Body of pancreas (tissue), 4 donors: ENCODE data around the gene FER. TPM values are rescaled to one million over a fixed set of nuclear protein-coding genes. Genes with fewer than 3 reads are reported as not detected.
"Not testable (repeated sequence)": the region's sequence is repeated elsewhere in the genome, so short reads cannot be mapped to it uniquely, and the experiment has no call there.

Experiments
- ATAC-seq: fragments of 150-250 bp; one replicate; pipeline ENCODE4 v1.9.1; 2016
- DNase-seq, 4 donors: peaks; one replicate each; pipeline ENCODE4 v3.0.0-alpha.2; 2019
- H3K27ac ChIP-seq, 4 donors: fragments of 200-600 bp; sonication (generic); 1 replicate in 3 of 4; 2 replicates in 1 of 4; pipeline versions ENCODE4 v1.5.1 to v1.6.1; 2016 to 2019; ENCODE audit warnings: mild to moderate bottlenecking in 1 of 4, mixed read lengths in 1 of 4, moderate library complexity in 1 of 4
- H3K27me3 ChIP-seq, 2 donors: fragments of 200-600 bp; sonication (generic); one replicate each; pipeline ENCODE4 v1.6.0; 2016; ENCODE audit warnings: mild to moderate bottlenecking in 1 of 2
- H3K36me3 ChIP-seq, 2 donors: fragments of 200-600 bp; sonication (generic); replicated peaks in 1 of 2; 2 replicates each; pipeline ENCODE4 v1.5.1; 2016; ENCODE audit warnings: low read depth in 2 of 2; ENCODE audit not compliant: insufficient read depth in 1 of 2
- H3K4me1 ChIP-seq: fragments of 200-600 bp; sonication (generic); one replicate; pipeline ENCODE4 v1.6.0; 2016
- H3K4me3 ChIP-seq, 2 donors: fragments of 200-600 bp; sonication (generic); 1 replicate in 1 of 2; 2 replicates in 1 of 2; pipeline ENCODE4 v1.5.1; 2016 to 2019
- H3K9me3 ChIP-seq, 3 donors: fragments of 200-600 bp; sonication (generic); 1 replicate in 2 of 3; 2 replicates in 1 of 3; pipeline ENCODE4 v1.5.1; 2016
- POLR2A ChIP-seq, 3 donors: fragments of 450-650 bp; IDR thresholded peaks; one replicate each; pipeline ENCODE4 v1.6.1; 2016; ENCODE audit warnings: antibody characterized with exemption in 3 of 3, mild to moderate bottlenecking in 2 of 3
- WGBS, 2 donors: methylation state at CpG; one replicate each; pipeline ENCODE4 v1.1.5; 2017; 5-methylcytosine and 5-hydroxymethylcytosine counted together
- intact Hi-C: fragments of 100-400 bp; cut with DNase I; formaldehyde crosslinking; loops from one replicate; pipeline ENCODE4 v1.15.1; 2023
- total RNA-seq, 2 donors: library from RNA; depleted of rRNA; stranded (reverse); fragments of >200 nt; gene quantifications; one replicate each; pipeline ENCODE4 v1.1.0, GENCODE V29; 2016
- TF ChIP-seq, protein P1 (sequence below), 7 experiments: fragments of 450-650 bp in 4 of 7; fragments of 200-600 bp in 3 of 7; sonication (generic) in 3 of 7; IDR thresholded peaks; one replicate each; pipeline ENCODE4 v1.5.1; 2016 to 2019; ENCODE audit warnings: antibody characterized with exemption in 7 of 7

The FER gene
- total RNA-seq, 2 donors from 2014 or later, result 7.9 to 13.2 TPM

GRCh38 chr5:109041317-109041716 is 293.6 kb downstream of the FER start:
- Histone ChIP-seq H3K36me3 (no peaks in the 10 kb centered on the region), H3K9me3 (no peaks in the 10 kb centered on the region), H3K27ac (no peak overlapping the region), H3K27me3 (no peaks in the 10 kb centered on the region), H3K4me3 (no peak overlapping the region), H3K4me1 (no peaks in the 10 kb centered on the region)
- intact Hi-C loops, result no loop called here
- ATAC-seq, result no peak
- WGBS, 2 donors, result 83 to 87% methylated on average over 3 of the region's 3 CpGs
- TF ChIP-seq POLR2A (IDR thresholded peaks at IDR 0.05), result no peak
- TF ChIP-seq, protein P1, sequence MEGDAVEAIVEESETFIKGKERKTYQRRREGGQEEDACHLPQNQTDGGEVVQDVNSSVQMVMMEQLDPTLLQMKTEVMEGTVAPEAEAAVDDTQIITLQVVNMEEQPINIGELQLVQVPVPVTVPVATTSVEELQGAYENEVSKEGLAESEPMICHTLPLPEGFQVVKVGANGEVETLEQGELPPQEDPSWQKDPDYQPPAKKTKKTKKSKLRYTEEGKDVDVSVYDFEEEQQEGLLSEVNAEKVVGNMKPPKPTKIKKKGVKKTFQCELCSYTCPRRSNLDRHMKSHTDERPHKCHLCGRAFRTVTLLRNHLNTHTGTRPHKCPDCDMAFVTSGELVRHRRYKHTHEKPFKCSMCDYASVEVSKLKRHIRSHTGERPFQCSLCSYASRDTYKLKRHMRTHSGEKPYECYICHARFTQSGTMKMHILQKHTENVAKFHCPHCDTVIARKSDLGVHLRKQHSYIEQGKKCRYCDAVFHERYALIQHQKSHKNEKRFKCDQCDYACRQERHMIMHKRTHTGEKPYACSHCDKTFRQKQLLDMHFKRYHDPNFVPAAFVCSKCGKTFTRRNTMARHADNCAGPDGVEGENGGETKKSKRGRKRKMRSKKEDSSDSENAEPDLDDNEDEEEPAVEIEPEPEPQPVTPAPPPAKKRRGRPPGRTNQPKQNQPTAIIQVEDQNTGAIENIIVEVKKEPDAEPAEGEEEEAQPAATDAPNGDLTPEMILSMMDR (IDR thresholded peaks at IDR 0.05), result no peak
- DNase-seq, result no peak

- H3K27ac ChIP-seq, result no peak overlapping the region
- no peaks in the 10 kb centered on the region for H3K9me3 ChIP-seq
- no peaks in the 10 kb centered on the region for H3K4me1 ChIP-seq
- intact Hi-C loops, result no loop called here
- 53 to 63% methylated on average over 2 of the region's 2 CpGs for WGBS, 2 donors
- no peak for TF ChIP-seq POLR2A (IDR thresholded peaks at IDR 0.05)
- TF ChIP-seq, protein P1 (IDR thresholded peaks at IDR 0.05), result no peak
- H3K27me3 ChIP-seq, result no peaks in the 10 kb centered on the region
- DNase-seq (no peak), ATAC-seq (no peak)
- H3K4me3 ChIP-seq, result no peak overlapping the region
- H3K36me3 ChIP-seq, result no peaks in the 10 kb centered on the region
These were observed 298.0 kb downstream of the FER start for GRCh38 chr5:109045710-109046109.

- intact Hi-C loops, result no loop called here
- DNase-seq (no peak), ATAC-seq (no peak)
- 72 to 88% methylated on average over 1 of the region's 1 CpG for WGBS, 2 donors
- H3K9me3 ChIP-seq, result no peaks in the 10 kb centered on the region
- no peaks in the 10 kb centered on the region for H3K36me3 ChIP-seq
- no peak overlapping the region for H3K4me3 ChIP-seq
- TF ChIP-seq POLR2A (IDR thresholded peaks at IDR 0.05), result no peak
- TF ChIP-seq, protein P1 (IDR thresholded peaks at IDR 0.05), result no peak
- H3K27ac ChIP-seq, result no peak overlapping the region
- no peaks in the 10 kb centered on the region for H3K27me3 ChIP-seq
- no peaks in the 10 kb centered on the region for H3K4me1 ChIP-seq
These were observed 301.9 kb downstream of the FER start for GRCh38 chr5:109049565-109049964.

DNA sequence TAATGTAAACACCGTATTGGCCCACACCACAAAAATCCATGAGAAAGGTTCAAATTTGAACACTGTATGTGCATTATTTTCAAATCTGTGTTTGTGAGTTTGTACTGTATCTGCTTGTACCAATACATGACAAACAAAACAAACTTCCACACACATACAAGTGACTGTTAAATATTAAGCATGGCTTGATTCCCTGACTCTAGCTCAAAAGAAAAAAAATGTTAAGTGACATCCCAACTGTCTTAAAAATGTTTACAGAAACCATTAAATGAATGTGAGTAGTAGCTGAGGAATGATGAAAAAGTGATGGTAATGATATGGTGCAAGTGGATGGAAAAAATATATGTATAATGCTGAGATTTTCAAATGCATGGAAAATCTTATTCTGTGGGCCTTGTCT is 302.6 kb downstream of the FER start:
- ATAC-seq, H3K27ac ChIP-seq, H3K27me3 ChIP-seq, H3K4me1 ChIP-seq, H3K4me3 ChIP-seq, DNase-seq, intact Hi-C loops, H3K36me3 ChIP-seq, H3K9me3 ChIP-seq: not testable (repeated sequence)
- WGBS, 2 donors, result 50 to 72% methylated on average over 1 of the region's 1 CpG

DNA sequence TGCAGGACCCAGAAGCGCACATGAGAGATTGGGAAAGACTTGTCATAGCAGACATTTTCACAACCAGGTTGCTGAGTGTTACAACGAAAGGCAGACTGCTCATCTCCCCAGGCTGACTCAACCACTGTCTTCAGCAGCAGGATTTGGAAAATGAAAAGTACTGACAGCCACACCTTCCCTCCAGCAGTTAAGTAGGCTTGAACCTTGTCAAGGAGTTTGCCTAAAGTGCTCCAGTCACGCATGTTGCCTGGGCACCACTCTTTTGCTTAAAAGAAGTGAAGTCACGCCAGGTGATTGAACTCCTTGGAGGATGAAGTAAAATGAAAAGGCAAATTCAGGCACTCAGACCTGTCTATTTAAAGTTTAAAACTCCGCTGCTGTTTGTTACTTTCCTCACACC is 304.5 kb downstream of the FER start:
- WGBS, 2 donors, result 94 to 95% methylated on average over 5 of the region's 5 CpGs
- H3K4me1 ChIP-seq, intact Hi-C loops, H3K27me3 ChIP-seq, DNase-seq, H3K27ac ChIP-seq, H3K36me3 ChIP-seq, ATAC-seq, H3K4me3 ChIP-seq, H3K9me3 ChIP-seq: not testable (repeated sequence)

DNA sequence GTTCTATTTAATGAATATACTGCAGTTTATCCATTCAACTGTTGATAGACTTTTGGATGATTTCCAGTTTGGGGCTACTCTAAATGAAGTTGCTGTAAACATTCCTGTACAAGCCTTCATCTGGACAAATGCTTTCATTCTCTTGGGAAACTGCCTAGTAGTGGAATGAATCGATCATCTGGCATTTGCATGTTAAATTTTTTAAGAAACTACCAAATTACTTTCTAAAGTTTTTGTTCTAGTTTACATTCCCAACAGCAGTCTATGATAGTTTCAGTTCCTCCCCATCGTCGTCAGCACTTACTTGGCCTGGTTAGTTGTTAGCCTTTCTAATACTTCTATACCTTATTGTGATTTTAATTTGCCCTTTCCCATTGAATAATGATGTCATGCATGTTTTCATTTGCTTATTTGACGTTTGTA is 306.3 kb downstream of the FER start:
- TF ChIP-seq, protein P1 (IDR thresholded peaks at IDR 0.05), result no peak
- TF ChIP-seq POLR2A (IDR thresholded peaks at IDR 0.05), result no peak

More for the DNA sequence above, 306.3 kb downstream of the FER start:
- 77 to 89% methylated on average over 4 of the region's 4 CpGs for WGBS, 2 donors
- Histone ChIP-seq H3K4me3 (no peak overlapping the region), H3K9me3 (no peaks in the 10 kb centered on the region), H3K27ac (no peak overlapping the region), H3K4me1 (no peaks in the 10 kb centered on the region), H3K27me3 (no peaks in the 10 kb centered on the region), H3K36me3 (no peaks in the 10 kb centered on the region)
- intact Hi-C loops, result no loop called here
- no peak for DNase-seq
- no peak for ATAC-seq
